ENCODE measurements around the gene TAAR2.
A peak's percentile ranks its signal among the peaks of the same experiment; 100 is the strongest.
"Not testable (repeated sequence)": the region's sequence is repeated elsewhere in the genome, so short reads cannot be mapped to it uniquely, and the experiment has no call there.

Gene TAAR2

GRCh38 chr6:132612449-132613108 is 11.5 kb downstream of the TAAR2 start:
- DNase-seq = no peak

DNA sequence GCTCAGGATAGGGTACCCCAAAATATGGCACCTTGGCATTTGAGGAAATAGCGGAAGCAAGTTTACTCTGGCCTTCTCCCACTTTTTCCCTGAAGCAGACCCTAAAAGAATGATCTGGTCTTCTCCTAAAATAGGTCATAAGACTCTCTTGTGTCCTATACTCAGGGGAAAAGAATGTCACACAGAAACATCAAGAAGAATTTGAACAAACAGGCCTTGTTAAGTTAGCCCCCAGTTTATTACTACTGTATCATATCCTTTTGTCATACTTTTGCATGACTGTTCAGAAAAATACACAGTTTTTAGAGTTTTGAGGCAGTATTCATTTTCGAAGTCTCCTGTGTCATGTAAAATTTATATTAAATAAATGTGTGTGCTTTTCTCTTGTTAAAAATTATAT is 12.5 kb downstream of the TAAR2 start:
- DNase-seq = no peak

- no peak for DNase-seq
These were observed 16.4 kb downstream of the TAAR2 start for GRCh38 chr6:132607544-132608233.

GRCh38 chr6:132604635-132605152 is 19.4 kb downstream of the TAAR2 start:
- no peak for DNase-seq

DNA sequence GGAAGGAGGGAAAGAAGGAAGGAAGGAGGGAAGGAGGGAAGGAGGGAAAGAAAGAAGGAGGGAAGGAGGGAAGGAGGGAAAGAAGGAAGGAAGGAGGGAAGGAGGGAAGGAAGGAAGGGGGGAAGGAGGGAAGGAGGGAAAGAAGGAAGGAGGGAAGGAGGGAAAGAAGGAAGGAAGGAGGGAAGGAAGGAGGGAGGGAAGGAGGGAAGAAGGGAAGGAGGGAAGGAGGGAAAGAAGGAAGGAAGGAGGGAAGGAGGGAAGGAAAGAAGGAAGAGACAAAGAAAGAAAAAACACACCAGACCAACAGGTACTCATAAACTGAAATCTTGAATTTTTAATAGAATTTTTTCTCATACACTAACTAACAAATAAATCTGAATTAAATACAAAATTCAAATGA is 23.2 kb downstream of the TAAR2 start:
- not testable (repeated sequence) for DNase-seq

DNA sequence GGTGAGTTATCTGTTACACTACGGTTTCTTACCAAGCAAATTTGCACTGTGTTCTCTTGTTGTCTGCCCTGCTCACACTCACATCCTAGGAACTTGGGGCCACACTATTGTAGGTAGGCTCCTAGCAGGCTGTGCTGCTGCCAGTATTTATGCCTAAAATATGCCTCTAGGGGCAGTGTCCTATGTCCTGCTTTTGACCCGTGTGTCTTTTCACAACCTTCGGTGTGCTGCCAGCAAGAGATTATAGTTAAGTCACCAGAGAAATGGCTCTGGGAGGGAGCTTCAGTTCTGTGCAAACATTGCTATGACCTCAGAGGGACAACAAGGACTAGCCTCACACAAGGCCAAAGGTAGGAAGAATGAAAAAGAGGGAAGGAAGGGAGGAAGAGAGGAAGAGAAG is 25.6 kb downstream of the TAAR2 start:
- peak in 1 of 2 experiments; percentile 28 for DNase-seq

DNA sequence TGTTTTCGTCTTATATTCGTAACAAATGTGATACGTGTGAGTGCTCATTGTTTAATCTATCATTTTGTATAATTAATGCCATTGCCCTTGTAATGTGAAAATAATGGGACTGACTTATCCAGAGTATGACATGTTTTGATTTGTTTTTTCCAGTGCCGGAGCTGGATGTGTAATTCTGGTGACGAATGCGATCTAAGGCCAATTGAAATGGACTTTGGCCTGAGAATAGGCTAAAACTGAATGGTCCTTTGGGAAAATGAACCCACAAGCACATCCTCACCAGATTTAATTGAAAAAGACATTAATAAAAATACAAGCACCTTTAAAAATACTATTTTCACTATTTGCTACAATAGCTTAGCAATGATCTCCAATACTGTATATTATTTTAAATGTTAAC is 27.9 kb downstream of the TAAR2 start:
- DNase-seq = no peak

- no peak for DNase-seq
These were observed 31.2 kb downstream of the TAAR2 start for GRCh38 chr6:132592855-132593254.

DNA sequence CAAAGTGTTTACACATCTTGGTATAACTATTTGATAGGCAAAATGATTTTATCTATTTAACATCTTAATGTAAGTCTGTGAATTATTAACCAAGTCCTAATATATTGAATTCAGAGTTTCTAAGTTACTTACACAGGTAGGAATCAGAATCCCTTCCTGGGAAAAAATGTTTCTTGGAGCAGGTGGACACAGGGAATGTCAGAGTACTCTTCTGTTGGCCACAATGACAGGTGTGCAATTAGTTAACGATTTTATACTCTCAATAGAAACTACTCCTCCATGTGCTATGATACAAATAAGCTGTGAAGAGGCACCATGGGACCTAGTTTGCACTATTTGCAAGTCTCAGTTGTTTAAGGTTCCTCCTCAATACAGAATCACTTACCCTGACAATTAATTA is 33.7 kb downstream of the TAAR2 start:
- no peak for DNase-seq

DNA sequence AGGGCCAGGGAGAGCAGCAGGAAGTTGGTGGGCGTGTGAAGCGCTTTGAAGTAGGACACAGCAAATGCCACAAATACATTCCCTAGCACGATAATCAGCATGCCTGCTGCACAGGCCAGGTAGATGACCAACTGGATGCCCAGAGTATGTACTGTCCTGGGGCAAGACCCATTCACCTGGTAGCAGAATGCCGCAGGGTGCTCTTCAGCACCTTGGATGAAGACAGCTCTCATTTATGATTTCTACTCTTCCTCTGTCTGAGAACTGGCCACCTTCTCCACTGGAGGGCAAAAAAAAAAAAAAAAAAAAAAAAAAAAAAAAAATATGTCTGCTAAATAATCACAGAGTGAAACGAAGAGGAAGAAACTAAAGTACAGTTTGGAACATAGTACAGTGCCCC is 34.6 kb downstream of the TAAR2 start, which contains the start of gene TAAR5:
Gene TAAR5 (minus strand): TSS at position 288 of the 400 bp plus-strand sequence. CDS start 55 bp downstream, at position 233.
- DNase-seq = no peak

DNA sequence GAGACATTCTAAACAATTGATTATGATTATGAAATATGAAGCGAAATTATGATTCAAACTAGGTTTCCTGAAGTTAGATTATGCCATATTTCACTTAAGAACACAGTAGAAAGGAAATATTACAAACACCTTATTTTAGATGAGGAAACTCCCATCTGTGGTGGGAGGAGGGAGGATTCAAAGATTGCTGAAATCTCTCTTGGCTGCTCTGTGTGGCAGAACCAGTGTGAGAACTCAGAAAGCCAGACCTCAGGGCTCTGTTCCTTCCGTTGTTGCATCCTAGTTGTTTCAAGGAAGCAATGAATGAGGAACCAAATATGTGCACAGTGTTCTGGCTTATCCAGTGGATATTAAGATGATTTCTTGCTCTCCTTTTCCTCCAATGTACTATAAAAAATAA is 36.7 kb downstream of the TAAR2 start:
- DNase-seq = no peak

- no peak for DNase-seq
These were observed 39.4 kb downstream of the TAAR2 start for GRCh38 chr6:132584698-132585097.

GRCh38 chr6:132571774-132572173 is 52.3 kb downstream of the TAAR2 start:
- no peak for DNase-seq

- DNase-seq = no peak
These were observed 53.8 kb downstream of the TAAR2 start, which contains the start of gene TAAR6 for GRCh38 chr6:132570221-132570777. TSS of gene TAAR6 (plus strand) at chr6:132570322. CDS start at chr6:132570322, 0 bp downstream.

- no peak for DNase-seq
These were observed 54.9 kb downstream of the TAAR2 start for GRCh38 chr6:132569170-132569569.

DNA sequence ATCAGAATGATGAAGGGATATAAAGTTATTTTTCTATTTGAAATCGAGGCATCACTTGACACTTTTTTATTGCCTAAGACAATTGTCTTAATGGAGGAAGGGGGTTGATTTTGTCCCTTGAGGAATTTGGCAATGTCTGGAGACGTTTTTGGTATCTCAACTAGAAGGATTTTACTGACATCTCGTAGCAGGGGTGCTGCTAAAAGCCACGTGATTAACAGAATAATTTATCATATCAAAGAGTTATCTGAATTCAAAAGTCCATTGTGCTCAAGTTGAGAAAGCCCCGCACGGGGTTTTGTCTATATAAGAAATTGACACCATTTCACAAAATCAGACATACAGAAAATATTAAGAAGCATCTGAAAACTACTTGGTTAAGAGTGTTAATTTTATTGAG is 55.5 kb downstream of the TAAR2 start:
- DNase-seq = no peak

DNA sequence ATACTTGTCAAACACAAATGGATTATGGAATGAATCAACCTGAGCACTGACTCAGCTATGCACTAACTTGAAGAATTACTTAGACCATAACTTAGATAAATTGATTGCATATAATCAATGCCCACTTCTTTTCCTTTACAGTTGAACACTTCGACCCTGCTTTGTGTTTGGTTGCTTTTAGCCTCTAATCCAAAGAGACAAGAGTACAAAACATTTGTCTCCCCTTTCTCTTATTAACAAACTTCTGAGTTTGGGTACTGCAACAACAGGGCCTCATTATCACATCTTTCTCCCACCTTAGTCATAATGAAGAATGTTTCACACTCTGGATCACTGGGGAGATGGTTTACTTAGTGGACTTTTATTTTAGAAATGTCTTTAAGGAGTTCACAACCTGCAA is 56.5 kb downstream of the TAAR2 start:
- DNase-seq = no peak

All from SHP77 (cell line).